ENCODE data around the gene CNTNAP2.

Gene CNTNAP2

GRCh38 chr7:148182264-148182663, 2065.7 kb downstream of the CNTNAP2 start:
- no peak for TF ChIP-seq CTCF (conservative IDR thresholded peaks at IDR 0.05)
- H3K27ac ChIP-seq, result no peak overlapping the region

- TF ChIP-seq CTCF (conservative IDR thresholded peaks at IDR 0.05), result no peak
- H3K27ac ChIP-seq, result no peak overlapping the region
Measured at GRCh38 chr7:148185041-148185440, 2068.4 kb downstream of the CNTNAP2 start.

- no peak overlapping the region for H3K27ac ChIP-seq
- TF ChIP-seq CTCF (conservative IDR thresholded peaks at IDR 0.05), result no peak
Measured at GRCh38 chr7:148187471-148187870, 2070.9 kb downstream of the CNTNAP2 start.

- peak; percentile 24 for TF ChIP-seq CTCF (conservative IDR thresholded peaks at IDR 0.05)
- no peak overlapping the region for H3K27ac ChIP-seq
Measured at GRCh38 chr7:148191391-148192065, 2074.9 kb downstream of the CNTNAP2 start.

- no peak for TF ChIP-seq CTCF (conservative IDR thresholded peaks at IDR 0.05)
Measured at GRCh38 chr7:148192491-148192890, 2075.9 kb downstream of the CNTNAP2 start.

GRCh38 chr7:148201992-148202391, 2085.4 kb downstream of the CNTNAP2 start:
- TF ChIP-seq CTCF (conservative IDR thresholded peaks at IDR 0.05), result no peak
- H3K27ac ChIP-seq, result no peak overlapping the region

More at GRCh38 chr7:148192491-148192890, 2075.9 kb downstream of the CNTNAP2 start:
- no peak overlapping the region for H3K27ac ChIP-seq

GRCh38 chr7:148204639-148205304, 2088.2 kb downstream of the CNTNAP2 start:
- H3K27ac ChIP-seq, result no peak overlapping the region
- TF ChIP-seq CTCF (conservative IDR thresholded peaks at IDR 0.05), result no peak

All from VCaP (cell line).